Stimulated activated CD8-positive, alpha-beta memory T cell treated with anti-CD3 and anti-CD28 coated beads, Interleukin-12 subunit alpha, Interleukin-12 subunit beta, amount 100 ng/mL, for 1 hour (primary cell): ENCODE results near the gene GABRA6.
"Not testable (repeated sequence)": the region's sequence is repeated elsewhere in the genome, so short reads cannot be mapped to it uniquely, and the experiment has no call there.

Experiments
- DNase-seq: peaks from one replicate; pipeline ENCODE4 v3.0.0-alpha.2; 2020; ENCODE audit warnings: low read depth

Gene GABRA6

DNA sequence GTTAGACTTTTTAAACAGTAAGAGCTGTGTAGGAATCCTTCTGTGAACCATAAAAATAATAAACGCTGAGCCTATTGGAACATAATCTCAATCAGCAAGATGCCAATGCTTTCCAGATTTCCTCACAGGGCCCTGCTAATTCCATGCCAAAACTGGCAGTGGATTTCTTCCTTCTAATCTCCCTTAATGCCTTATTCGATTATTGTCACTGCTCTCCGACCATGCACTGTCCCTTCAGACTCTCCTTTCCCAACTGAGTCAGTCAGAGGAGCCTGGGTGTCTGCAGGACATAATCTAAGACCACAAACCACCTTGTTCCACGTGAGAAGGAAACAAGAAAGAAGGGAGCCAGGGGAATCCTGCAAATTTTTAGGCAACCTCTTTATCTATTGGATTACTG, at the start of gene GABRA6:
Gene GABRA6 (plus strand): TSS at position 261 of the 400 bp plus-strand sequence. CDS start 269 bp downstream, outside the sequence.
- DNase-seq = no peak

DNA sequence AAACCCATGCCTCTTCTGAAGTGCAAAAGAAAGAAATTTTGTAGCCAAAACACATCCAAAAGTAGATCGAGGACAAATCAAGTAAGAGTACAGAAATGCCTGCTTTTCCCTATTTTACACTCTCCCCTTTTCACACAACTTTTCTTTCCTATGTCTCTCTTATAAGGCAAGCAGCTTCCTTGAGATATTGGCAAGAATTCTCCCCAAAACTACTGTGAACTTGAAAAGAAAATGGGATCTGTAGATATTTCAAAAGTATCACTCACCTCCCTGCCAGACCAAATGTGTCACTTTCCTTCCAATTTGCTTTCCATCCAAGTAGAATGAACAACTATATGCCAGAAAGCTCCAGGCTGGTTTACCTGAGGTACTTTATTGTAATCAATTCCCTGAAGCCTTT, 47.9 kb upstream of the GABRA6 start:
- no peak for DNase-seq

DNA sequence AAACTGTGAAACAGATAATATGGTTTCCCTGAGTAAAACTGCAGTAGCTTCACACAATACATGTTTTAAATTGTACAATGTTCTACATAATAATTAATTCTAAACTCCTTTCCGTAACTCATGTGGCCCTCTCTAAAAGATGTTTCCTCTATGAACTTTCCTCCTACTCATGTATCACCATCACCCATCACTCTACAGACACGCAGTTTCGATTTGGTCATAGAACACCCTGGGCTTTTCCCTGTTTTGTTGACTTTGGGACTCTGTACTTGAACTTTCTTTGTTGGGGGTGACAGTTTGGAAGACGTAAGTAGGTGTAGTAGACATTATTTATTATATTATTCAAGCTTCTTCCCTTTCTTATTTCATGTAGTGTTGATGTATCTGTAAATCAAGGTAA, 44.1 kb upstream of the GABRA6 start:
- no peak for DNase-seq

GRCh38 chr5:161645264-161645663, 40.3 kb upstream of the GABRA6 start:
- no peak for DNase-seq

- not testable (repeated sequence) for DNase-seq
These were observed 33.6 kb upstream of the GABRA6 start for GRCh38 chr5:161651926-161652325.

DNA sequence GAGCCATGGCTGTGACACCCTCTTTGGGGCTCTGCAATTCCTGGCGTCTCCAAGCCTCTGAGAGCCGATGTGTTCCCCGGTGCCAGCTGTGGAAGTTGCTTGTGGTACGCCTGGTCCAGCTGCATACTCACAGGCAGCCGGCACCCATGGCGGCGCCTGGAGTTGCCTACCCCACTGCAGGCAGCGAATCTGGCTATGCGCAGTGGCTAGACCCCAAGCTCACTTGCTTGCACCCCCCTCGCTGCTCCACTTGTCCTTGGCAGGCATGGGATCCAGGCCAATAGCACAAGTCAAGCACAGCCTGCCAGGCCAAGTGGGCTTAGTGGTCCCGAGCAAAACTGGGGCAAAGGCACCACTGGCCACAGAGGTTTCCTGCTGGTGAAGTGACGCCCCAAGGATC, 24.7 kb upstream of the GABRA6 start:
- DNase-seq = no peak

DNA sequence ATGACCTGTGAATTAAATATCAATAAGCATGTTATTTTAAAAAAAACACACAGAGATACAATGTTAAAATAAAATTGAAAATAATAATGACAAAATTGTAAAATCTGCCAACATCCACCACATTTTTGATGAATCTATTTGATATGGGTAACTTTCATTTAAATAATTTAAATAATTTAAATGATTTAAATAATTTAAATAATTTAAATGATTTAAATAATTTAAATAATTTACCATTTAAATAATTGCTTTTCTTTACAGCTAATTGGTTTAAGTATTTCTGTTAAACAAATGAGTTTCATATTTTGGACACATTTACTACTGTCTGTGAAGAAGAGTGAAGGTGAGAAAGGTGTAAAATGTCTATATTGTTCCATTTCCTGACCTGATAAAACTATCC, 22.1 kb upstream of the GABRA6 start:
- DNase-seq = no peak

GRCh38 chr5:161676103-161676502, 9.4 kb upstream of the GABRA6 start:
- no peak for DNase-seq

GRCh38 chr5:161686149-161686548, 628 bp downstream of the GABRA6 start:
- DNase-seq = no peak

DNA sequence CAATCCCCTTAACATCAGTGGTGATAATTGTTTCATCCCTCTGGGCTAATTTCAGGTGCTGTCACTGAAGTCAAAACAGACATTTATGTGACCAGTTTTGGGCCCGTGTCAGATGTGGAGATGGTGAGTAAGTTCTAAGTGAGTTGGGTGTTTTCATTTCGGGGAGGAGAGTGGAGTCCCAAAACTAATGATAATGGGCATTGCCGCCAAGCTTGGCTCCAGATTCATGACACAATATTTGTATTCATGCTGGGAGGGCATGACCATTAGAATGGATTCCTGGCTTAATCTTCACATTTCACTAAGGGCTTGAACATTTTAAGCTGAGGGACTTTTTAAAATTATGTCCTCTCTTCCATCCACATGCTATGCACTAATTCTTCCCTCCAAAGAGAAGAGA, 1.4 kb downstream of the GABRA6 start:
- no peak for DNase-seq

GRCh38 chr5:161687316-161687715, 1.8 kb downstream of the GABRA6 start:
- no peak for DNase-seq

DNA sequence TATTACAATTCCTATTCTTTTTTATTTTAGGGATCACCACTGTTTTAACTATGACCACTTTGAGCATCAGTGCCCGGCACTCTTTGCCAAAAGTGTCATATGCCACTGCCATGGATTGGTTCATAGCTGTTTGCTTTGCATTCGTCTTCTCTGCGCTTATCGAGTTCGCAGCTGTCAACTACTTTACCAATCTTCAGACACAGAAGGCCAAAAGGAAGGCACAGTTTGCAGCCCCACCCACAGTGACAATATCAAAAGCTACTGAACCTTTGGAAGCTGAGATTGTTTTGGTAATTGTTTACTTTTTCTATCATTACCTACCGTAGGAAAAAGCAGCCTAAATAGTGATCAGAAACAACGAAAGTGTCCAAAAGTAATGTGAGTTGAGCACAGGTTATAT, 6.4 kb downstream of the GABRA6 start:
- no peak for DNase-seq

DNA sequence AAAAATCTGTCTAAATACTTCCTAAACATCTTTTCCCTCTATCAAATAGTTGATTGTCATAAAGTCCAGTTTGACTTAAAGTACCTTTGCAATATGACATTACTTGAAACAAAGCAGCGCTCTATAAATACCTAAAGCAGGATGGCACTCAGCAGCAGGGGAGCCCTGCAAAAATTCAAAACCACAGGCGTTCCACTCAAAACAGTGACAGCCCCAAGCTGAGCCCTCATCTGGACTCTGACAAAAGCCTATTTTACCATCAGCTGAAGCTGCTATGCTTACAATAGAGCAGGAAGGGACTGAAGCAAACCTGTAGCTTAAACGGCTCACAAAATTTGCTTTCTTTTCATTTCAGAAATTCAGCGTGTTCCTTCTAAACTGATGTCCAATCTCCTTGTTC, 11.5 kb downstream of the GABRA6 start:
- DNase-seq = no peak

DNA sequence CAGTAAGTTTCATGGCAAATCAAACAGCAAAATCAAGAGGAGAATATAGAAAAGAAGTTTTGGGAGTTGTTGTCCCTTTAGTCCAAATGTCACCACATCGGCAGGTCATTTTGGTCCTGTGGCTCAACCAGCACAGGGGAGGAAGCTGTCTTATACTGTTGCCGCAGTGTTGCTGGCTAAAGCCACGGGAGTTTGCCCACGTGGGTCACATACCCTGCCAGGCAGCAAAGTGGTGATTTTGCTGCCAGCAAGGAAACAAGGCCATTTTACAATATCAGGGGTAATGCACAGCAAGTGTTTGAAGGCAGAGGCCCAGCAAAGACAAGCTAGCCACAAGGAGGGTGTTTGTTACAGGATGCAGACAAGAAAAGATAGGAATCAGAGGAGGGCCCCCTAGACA, 14.5 kb downstream of the GABRA6 start:
- DNase-seq = no peak

DNA sequence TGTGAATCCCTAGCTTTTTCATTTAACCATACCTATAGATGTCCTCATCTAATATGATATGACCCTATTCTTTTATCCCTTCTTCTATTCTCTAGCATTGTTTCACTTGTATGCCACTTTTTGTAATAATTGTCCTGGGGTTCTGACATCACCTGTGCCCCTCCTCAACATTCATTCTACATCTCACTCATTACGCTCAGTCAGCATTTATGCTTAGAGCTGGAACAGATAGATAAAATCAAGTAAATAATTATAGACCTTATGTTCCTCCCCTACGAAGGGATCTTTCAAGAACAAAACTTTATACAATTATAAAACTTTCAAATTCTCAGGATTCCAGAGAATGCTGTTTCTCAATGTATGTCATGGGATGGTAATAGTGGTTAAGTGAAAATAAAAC, 18.0 kb downstream of the GABRA6 start:
- no peak for DNase-seq

DNA sequence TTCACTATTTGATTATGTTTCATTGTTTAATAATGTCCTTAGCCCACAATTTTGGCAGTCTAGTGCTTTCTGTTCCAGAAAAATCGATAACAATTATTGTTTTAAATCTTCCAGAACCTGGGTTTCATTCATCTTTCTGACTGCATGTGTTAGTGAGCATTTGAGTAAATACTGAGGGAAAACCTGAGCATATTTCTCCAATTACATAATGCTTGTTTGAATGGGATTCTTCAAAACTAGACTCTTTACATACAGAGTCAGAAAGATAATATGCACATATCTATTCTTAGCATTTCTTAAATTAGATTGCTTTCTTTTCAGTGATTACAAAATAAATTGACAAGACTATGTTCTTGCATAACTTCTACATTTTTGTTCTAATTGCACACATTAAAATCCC, 21.9 kb downstream of the GABRA6 start:
- DNase-seq = no peak

DNA sequence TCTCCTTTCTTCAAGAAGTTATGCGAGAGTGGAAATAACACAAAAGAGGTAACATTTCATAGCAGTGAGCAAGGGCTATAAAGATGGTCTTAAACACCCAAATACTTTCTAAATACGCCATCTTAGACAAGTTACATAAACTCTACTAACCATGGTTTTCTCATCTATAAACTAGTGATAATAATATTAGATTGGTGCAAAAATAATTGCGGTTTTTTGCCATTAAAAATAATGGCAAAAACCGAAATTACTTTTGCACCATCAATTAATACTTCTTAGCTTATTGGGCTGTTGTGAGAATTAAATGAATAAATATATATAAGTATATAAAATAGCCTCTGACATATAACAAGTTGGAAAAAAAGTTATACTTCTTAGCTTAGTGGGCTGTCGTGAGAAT, 23.7 kb downstream of the GABRA6 start:
- no peak for DNase-seq

DNA sequence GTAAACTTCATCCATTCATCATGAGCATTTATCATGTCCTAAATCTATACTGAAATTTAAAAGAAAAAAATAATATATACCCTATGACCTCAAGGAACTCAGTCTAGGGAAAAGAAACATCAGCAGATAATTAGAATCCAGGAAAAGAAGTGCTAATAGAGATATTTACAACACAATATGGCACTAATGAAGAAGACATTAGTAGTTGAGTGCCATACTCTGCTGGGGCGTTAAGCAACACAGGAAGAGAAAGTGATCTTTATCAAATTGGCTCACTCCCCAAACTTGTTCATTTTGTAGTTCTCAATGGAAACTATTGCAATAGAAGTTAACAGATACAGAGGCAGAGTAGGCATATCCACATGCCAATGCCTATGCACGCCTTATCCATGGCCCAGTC, 27.5 kb downstream of the GABRA6 start:
- no peak for DNase-seq

DNA sequence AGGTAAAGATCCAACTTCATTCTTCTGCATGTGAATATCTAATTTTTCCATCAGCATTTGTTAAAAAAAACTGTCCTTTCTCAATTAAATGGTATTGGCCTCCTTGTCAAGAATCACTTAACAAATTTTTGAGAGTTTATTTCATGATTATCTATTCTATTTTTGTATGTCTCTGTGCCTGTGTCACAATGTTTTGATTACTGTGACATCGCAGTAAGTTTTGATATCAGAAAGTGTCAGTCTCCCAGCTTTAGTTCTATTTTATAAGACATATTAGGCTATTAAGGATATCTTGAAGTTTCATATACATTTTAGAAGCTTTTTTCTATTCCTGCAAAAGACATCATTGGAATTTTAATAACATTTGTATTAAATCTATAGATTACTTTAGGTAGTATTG, 33.6 kb downstream of the GABRA6 start:
- DNase-seq = no peak

DNA sequence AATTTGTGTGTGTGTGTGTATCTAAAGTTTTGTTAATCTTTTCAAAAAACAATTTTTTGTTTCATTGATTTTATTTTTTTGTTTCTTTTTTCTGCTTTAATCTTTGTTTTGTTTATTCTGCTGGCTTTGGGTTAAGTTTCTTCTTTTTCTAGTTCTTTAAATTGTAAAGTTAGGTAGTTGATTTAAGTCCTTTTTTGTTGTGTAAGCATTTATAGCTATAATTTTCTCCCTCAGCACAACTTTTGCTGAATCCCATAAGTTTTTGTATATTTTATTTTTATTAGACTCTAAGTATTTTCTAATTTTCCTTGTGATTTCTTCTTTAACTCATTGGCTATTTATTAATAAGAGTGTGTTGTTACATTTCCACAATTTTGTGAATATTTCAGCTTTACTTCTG, 34.9 kb downstream of the GABRA6 start:
- no peak for DNase-seq

DNA sequence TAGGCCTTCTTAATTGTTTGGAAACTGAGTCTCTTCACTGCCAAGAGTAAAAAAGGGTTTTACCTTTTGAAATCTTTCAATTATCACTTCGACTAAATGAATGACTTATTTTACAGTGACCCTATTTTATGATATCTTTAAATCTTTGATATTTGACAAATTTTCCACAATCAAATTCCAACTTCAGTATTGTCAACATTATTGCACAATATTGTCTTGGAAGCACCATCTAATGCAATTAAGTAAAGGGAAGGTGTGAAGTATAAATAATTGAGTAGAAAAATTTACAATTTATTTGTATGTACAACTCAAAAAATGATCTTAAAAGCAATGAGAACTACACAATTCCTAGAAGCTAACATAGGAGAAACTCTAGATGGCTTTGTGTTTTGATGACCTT, 49.2 kb downstream of the GABRA6 start:
- DNase-seq = no peak

DNA sequence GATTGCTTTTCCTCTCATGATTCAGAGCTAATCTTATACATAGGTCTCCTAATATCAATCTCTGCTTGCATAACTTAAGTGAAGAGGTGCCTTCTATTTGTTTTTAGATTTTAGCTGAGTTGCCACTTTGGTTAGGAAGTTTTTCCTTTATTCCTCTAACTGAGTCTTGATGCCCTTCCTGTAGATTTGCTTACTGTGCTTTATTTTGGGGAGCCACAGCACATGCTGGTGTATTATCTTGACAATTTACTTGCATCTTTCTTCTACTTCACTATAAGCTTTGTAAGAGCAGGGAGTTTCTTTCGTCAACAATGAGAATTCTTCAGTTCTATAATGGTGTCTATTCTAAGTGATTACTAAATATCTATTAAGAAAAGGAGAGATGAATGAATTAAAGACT, 54.9 kb downstream of the GABRA6 start:
- DNase-seq = no peak

DNA sequence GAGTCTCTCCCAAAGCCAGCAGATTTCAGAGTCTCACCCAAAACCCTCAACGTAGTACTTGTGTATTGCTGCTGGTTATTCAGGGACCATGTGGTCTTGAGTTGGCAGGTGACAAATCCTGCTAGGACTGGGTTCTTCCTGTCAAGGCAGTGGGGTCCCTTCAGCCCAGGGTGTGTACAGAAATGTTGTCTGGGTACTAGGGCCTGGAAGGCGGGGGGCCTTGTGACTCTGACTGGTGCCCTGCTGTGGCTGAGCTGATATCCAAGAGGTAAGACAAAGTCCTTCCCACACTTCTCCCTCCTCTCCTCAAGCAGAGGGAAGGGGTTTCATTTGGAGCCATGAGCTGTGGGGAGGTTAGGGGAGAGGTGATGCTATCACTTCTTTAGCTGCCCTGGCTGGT, 58.8 kb downstream of the GABRA6 start:
- no peak for DNase-seq

DNA sequence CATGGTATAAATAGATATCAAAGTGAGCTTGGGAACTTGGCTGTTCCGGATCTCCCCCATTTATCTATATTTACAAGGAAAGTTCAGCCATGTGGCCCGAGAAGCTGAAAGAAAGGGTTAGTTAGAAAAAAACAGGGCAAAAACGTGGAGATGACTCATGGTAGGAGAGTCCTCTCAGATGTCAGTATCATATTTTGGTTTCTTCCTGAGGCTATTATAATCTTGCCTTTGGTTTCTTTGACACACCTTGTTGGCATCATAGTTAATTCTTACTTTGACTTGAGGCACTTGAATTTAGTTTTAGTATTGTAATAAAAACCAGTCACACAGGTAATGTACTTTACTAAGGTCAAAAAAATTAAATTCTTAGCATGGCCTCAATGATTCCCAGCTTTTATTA, 59.9 kb downstream of the GABRA6 start:
- DNase-seq = no peak

- no peak for DNase-seq
These were observed 65.7 kb downstream of the GABRA6 start for GRCh38 chr5:161751265-161751664.
